Measurements from ENCODE around the gene MLLT10.

GRCh38 chr10:21524131-21524525 lies 9.9 kb upstream of the MLLT10 start:
- no peak for TF ChIP-seq EP300 (IDR thresholded peaks at IDR 0.05)
- no peak for TF ChIP-seq CTCF (IDR thresholded peaks at IDR 0.05)

All from ovary (tissue), 3 donors.